NCI-H510A treated with DMSO at 0.1 percent for 48 hours (cell line): ENCODE data around the gene RFC2.
A peak's percentile ranks its signal among the peaks of the same experiment; 100 is the strongest.
"Not testable (repeated sequence)": the region's sequence is repeated elsewhere in the genome, so short reads cannot be mapped to it uniquely, and the experiment has no call there.

ENCODE experiments used
- DNase-seq: peaks from one replicate; lab custom pipeline; 2025; lab: John Stamatoyannopoulos, UW

RFC2 gene

GRCh38 chr7:74217455-74218342, 36.5 kb downstream of the RFC2 start:
- no peak for DNase-seq

- no peak for DNase-seq
Observed at GRCh38 chr7:74216361-74216761, 37.8 kb downstream of the RFC2 start.

GRCh38 chr7:74215921-74216320, 38.3 kb downstream of the RFC2 start:
- DNase-seq, result no peak

- DNase-seq, result no peak
Observed at GRCh38 chr7:74214816-74215630, 39.2 kb downstream of the RFC2 start.

- no peak for DNase-seq
Observed at GRCh38 chr7:74212661-74213060, 41.5 kb downstream of the RFC2 start.

- DNase-seq, result not testable (repeated sequence)
Observed at GRCh38 chr7:74208241-74208640, 46.0 kb downstream of the RFC2 start.

- DNase-seq, result no peak
Observed at GRCh38 chr7:74207586-74207985, 46.6 kb downstream of the RFC2 start.

GRCh38 chr7:74206589-74207120, 47.5 kb downstream of the RFC2 start:
- peak; percentile 48 for DNase-seq

GRCh38 chr7:74206052-74206451, 48.1 kb downstream of the RFC2 start:
- DNase-seq, result not testable (repeated sequence)

GRCh38 chr7:74203956-74204618, 50.1 kb downstream of the RFC2 start:
- DNase-seq, result no peak

GRCh38 chr7:74202841-74203556, 51.2 kb downstream of the RFC2 start:
- DNase-seq, result no peak

GRCh38 chr7:74199551-74200355, 54.4 kb downstream of the RFC2 start:
- no peak for DNase-seq

GRCh38 chr7:74197449-74198124, 56.6 kb downstream of the RFC2 start:
- no peak for DNase-seq

GRCh38 chr7:74195968-74196654, 58.1 kb downstream of the RFC2 start:
- DNase-seq, result not testable (repeated sequence)

GRCh38 chr7:74195139-74195860, 58.9 kb downstream of the RFC2 start:
- DNase-seq, result not testable (repeated sequence)

- no peak for DNase-seq
Observed at GRCh38 chr7:74194686-74195085, 59.5 kb downstream of the RFC2 start.

GRCh38 chr7:74193913-74194312, 60.3 kb downstream of the RFC2 start:
- DNase-seq, result no peak

- DNase-seq, result peak; percentile 71
Observed at GRCh38 chr7:74193054-74193453, 61.1 kb downstream of the RFC2 start.

- no peak for DNase-seq
Observed at GRCh38 chr7:74191231-74191630, 63.0 kb downstream of the RFC2 start.
